Astrocyte of the cerebellum (primary cell): ENCODE measurements around the gene FGFR2.
A peak's percentile ranks its signal among the peaks of the same experiment; 100 is the strongest.
"Not testable (repeated sequence)": the region's sequence is repeated elsewhere in the genome, so short reads cannot be mapped to it uniquely, and the experiment has no call there.

Experiments
- DNase-seq: peaks from one replicate; pipeline ENCODE4 v3.0.0-alpha.2; 2011; ENCODE audit warnings: low read depth
- H3K4me3 ChIP-seq: 2 replicates; pipeline ENCODE4 v1.5.1; 2011; ENCODE audit warnings: mild to moderate bottlenecking, low read depth, low read length, moderate library complexity
- CTCF ChIP-seq: IDR thresholded peaks from 2 replicates; pipeline ENCODE4 v1.5.1; 2012; ENCODE audit warnings: low read length, low read depth, moderate library complexity, mild to moderate bottlenecking; ENCODE audit errors: missing control alignments
- in situ Hi-C: cut with HindIII; loops from 2 replicates; pipeline ENCODE4 v1.10.0; 2017; ENCODE audit warnings: low sequenced_read_pairs

FGFR2 gene

GRCh38 chr10:121559326-121560026 is 38.8 kb downstream of the FGFR2 start:
- H3K4me3 ChIP-seq, result no peak overlapping the region
- DNase-seq, result no peak
- in situ Hi-C loops, result no loop called here
- no peak for TF ChIP-seq CTCF

DNA sequence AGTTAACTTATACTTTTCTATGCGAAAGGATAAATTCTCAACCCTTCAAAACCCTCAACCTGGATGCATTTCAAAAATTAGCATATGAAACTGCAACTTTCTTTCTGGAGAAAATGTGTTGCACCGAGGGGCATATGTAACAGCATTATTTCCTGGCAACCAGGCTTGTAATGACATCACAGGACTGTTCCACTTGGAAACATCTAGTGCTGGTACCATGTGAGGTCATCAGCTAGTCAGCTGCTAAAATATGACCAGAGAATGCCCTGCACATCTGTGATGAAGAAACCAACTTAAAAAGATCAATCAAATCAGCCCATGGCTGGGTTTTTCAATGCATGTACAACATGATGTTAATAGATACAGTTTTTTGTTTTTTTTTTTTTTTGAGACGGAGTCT is 40.0 kb downstream of the FGFR2 start:
- no peak for DNase-seq
- H3K4me3 ChIP-seq, result no peak overlapping the region
- TF ChIP-seq CTCF, result no peak
- in situ Hi-C loops, result no loop called here

- no peak overlapping the region for H3K4me3 ChIP-seq
- peak; percentile 13 for DNase-seq
- in situ Hi-C loops, result no loop called here
- no peak for TF ChIP-seq CTCF
These were observed 41.2 kb downstream of the FGFR2 start for GRCh38 chr10:121556918-121557573.

DNA sequence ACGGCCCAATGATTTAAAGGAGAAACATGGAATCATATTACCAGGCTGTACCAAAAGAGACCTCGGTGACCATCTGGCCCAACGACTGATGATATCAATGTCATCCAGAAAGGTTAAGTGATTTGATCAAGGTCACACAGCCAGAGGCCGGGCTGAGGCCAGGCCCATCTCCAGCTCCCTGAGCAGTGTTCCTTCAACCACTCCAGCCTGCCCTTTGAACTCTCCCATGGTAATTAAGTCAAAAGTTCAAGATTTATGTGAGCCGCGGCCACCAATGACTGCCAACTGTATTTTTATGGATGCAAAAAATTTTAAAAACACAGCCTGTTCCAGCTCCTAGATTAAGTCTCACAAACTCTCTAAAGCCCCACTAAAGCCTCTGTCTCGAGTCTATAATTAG is 41.8 kb downstream of the FGFR2 start:
- DNase-seq, result no peak
- in situ Hi-C loops, result no loop called here

DNA sequence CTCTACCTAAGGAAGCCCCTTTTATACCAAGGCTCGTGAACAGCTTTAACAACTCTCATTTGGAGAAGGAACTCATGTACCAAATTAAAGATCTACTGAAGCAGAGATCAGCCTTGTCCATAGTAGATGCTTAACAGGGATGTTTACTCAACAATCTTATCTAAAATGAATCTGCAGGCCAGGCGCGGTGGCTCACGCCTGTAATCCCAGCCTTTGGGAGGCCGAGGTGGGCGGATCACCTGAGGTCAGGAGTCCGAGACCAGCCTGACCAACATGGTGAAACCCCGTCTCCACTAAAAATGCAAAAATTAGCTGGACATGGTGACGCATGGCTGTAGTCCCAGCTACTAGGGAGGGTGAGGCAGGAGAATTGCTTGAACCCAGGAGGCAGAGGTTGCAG is 43.3 kb downstream of the FGFR2 start:
- DNase-seq, in situ Hi-C loops, H3K4me3 ChIP-seq: not testable (repeated sequence)

More for the DNA sequence above, 41.8 kb downstream of the FGFR2 start:
- no peak overlapping the region for H3K4me3 ChIP-seq
- no peak for TF ChIP-seq CTCF

- in situ Hi-C loops, result no loop called here
- no peak for TF ChIP-seq CTCF
- no peak for DNase-seq
- H3K4me3 ChIP-seq, result no peak overlapping the region
These were observed 44.6 kb downstream of the FGFR2 start for GRCh38 chr10:121553511-121554264.

GRCh38 chr10:121552746-121553145 is 45.5 kb downstream of the FGFR2 start:
- in situ Hi-C loops, result no loop called here
- no peak overlapping the region for H3K4me3 ChIP-seq
- no peak for TF ChIP-seq CTCF
- DNase-seq, result no peak
